ENCODE data around the gene GIPR. TPM values are rescaled to one million over a fixed set of nuclear protein-coding genes. Genes with fewer than 3 reads are reported as not detected.
"Not testable (repeated sequence)": the region's sequence is repeated elsewhere in the genome, so short reads cannot be mapped to it uniquely, and the experiment has no call there.

GIPR gene
- total RNA-seq, 1 experiment from 2014 or later = 0.44 TPM

DNA sequence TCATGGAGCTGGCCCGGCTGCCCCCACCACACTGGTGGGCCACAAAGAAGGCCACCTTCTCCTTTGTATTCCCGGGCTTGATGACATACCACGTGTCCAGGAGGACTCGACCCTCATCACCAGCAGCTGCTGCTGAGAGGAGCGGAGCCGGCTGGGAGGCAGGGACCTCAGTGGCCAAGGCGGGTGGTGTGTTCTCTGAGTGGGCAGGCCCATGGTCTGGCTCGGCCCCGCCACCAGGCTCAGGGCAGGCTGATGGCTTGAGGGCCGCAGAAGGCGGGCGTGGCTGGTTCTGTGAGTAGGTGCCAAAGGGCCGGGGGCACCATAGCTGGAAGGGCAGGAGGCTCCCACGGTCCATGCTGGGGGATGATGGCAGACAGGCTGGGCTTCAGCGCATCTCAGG, 45.1 kb downstream of the GIPR start:
- DNase-seq (ENCODE audit: low read depth) = no peak
- in situ Hi-C loops (cut with HindIII; ENCODE audit: low pct_unique_long_range_greater_than_20kb, low sequenced_read_pairs) = no loop called here

GRCh38 chr19:45715139-45715538, 47.1 kb downstream of the GIPR start:
- DNase-seq (ENCODE audit: low read depth) = no peak
- in situ Hi-C loops (cut with HindIII; ENCODE audit: low pct_unique_long_range_greater_than_20kb, low sequenced_read_pairs) = no loop called here

DNA sequence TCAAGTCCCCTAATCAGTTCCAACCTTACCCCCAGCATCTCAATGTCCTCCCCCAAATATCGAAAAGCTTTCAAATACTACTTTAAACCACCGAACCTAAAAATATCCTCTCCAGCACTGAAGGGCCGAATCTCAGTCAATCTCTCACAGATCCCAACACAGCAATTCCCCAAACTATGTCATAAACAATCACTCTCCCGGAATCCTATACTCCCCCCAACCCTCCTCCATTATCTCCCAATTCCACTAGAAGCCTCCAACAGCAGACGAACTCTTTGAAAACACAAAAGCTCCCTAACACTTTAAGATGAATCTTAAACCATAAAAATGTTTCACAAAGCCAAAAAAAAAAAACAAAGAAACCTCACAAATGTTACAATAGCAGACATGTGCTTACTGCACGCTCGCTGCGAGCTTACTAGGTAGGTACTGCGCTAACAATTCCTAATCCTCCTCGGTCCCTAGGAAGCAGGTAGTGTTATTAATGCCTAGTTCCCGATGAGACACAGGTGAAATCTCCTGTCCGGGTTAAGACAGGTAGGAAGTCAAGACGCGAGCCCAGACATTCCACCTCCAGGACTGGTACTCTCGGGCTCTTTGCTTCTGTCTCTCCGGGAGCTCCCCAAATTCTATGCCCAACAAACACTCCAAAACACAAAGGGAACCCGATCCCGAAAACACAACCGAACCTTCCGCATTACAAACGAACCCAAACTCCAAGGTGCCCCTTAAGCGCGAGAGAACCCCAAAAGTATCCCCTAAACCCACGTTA, 48.5 kb downstream of the GIPR start:
- in situ Hi-C loops (cut with HindIII; ENCODE audit: low pct_unique_long_range_greater_than_20kb, low sequenced_read_pairs) = no loop called here
- DNase-seq (ENCODE audit: low read depth) = peak; percentile 40

GRCh38 chr19:45717131-45717982, 49.3 kb downstream of the GIPR start:
- peak; percentile 100 for DNase-seq (ENCODE audit: low read depth)
- in situ Hi-C loops (cut with HindIII; ENCODE audit: low pct_unique_long_range_greater_than_20kb, low sequenced_read_pairs) = no loop called here

- DNase-seq (ENCODE audit: low read depth) = no peak
- in situ Hi-C loops (cut with HindIII; ENCODE audit: low pct_unique_long_range_greater_than_20kb, low sequenced_read_pairs) = no loop called here
Observed at GRCh38 chr19:45717983-45718650, 50.1 kb downstream of the GIPR start.

- in situ Hi-C loops (cut with HindIII; ENCODE audit: low pct_unique_long_range_greater_than_20kb, low sequenced_read_pairs); DNase-seq (ENCODE audit: low read depth): not testable (repeated sequence)
Observed at GRCh38 chr19:45720065-45720464, 52.0 kb downstream of the GIPR start.

GRCh38 chr19:45728683-45729082, 60.7 kb downstream of the GIPR start:
- DNase-seq (ENCODE audit: low read depth); in situ Hi-C loops (cut with HindIII; ENCODE audit: low pct_unique_long_range_greater_than_20kb, low sequenced_read_pairs): not testable (repeated sequence)

DNA sequence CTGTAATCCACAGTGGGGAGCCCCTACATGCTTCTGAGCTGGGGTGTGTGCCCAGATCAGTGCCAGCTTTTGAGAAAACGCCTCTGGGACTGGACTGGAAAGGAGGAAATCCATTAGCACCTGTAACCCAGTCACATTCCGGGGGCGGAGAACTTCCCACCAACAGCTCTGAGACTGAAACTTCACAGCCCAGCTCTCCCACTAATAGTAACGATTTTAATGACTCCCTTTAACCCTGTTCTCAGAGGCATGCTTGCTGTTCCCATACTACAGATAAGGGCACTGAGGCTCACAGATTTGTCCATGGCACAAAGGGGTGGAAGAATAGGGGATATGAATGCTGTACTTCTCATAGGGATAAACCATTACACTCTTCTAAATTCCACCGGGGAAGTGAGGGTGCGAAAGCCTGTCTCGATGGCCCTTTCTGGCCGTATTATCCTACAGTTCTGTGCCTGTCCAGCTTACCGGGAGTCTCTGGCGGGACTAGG, 61.8 kb downstream of the GIPR start:
- no peak for DNase-seq (ENCODE audit: low read depth)
- in situ Hi-C loops (cut with HindIII; ENCODE audit: low pct_unique_long_range_greater_than_20kb, low sequenced_read_pairs) = no loop called here

DNA sequence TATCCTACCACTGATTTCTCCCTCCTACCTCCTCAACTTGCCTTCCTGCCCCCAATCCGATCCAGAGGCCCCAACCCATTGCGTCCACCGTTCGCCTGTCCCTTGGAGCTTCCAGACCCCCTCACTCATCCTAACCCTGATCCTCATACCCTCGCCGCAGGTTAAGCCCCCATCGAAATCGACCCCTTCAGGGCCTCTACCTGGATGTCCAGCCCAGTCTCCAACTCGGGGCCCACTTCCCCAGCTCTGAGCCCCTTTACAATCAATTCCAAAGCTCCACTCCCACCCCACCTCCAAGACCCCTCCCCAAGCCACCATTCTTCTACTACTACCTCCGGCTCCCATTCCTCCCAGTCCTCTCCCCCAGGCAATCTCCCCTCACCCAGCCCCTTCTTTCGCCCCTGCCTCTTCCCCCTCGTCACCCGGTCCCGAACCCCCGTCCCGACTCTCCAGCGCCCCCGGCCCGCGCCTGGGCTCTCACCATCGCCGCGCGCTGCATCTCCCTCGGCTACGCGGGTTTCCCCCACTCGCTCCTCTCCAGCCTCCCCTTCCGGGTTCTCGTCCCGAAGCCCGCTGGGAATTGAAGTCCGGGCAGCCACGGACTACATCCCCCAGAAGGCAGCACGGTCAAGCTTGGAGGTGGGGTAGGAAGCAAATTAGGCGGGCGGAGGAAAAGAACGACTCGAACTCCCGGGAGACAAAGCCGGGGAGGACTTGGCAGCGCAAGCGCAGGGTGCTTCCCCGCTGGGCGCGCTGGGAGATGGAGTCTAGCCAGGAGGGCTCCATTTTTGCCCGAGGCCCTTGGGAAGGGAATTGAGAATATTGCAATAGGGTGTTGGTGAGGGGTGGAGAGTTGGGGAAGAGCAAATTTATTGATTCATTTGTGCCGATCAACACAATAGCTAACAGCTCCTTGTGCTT, 62.6 kb downstream of the GIPR start, which contains the start of gene FBXO46:
TSS of gene FBXO46 (minus strand) at position 529 of the 921 bp plus-strand sequence. CDS start 17,401 bp downstream, outside the sequence.
- in situ Hi-C loops (cut with HindIII; ENCODE audit: low pct_unique_long_range_greater_than_20kb, low sequenced_read_pairs) = no loop called here
- DNase-seq (ENCODE audit: low read depth) = peak; percentile 100

Other genes with a start within 250 kb of the GIPR start
- gene ERCC1, start 244.3 kb upstream of the GIPR start, total RNA-seq (2014; rRNA removed; shearing (Covaris generic); ENCODE audit: low replicate concordance) = 120 and 165 TPM in 2 replicates
- 2.5 and 3.2 TPM in 2 replicates for gene FOSB, start 200.2 kb upstream of the GIPR start, total RNA-seq (2014; rRNA removed; shearing (Covaris generic); ENCODE audit: low replicate concordance)
- gene RTN2, start 171.2 kb upstream of the GIPR start, total RNA-seq (2014; rRNA removed; shearing (Covaris generic); ENCODE audit: low replicate concordance) = 15.1 and 18.0 TPM in 2 replicates
- 35.2 and 37.5 TPM in 2 replicates for gene PPM1N, start 169.8 kb upstream of the GIPR start, total RNA-seq (2014; rRNA removed; shearing (Covaris generic); ENCODE audit: low replicate concordance)
- 98.9 and 123 TPM in 2 replicates for gene VASP, start 160.7 kb upstream of the GIPR start, total RNA-seq (2014; rRNA removed; shearing (Covaris generic); ENCODE audit: low replicate concordance)
- 9.4 and 14.1 TPM in 2 replicates for gene OPA3, start 83.4 kb upstream of the GIPR start, total RNA-seq (2014; rRNA removed; shearing (Covaris generic); ENCODE audit: low replicate concordance)
- gene GPR4, start 66.0 kb upstream of the GIPR start, total RNA-seq (2014; rRNA removed; shearing (Covaris generic); ENCODE audit: low replicate concordance) = not detected in 2 replicates
- gene EML2, start 28.8 kb upstream of the GIPR start, total RNA-seq (2014; rRNA removed; shearing (Covaris generic); ENCODE audit: low replicate concordance) = 36.2 and 59.8 TPM in 2 replicates
- gene SNRPD2, start 23.7 kb downstream of the GIPR start, total RNA-seq (2014; rRNA removed; shearing (Covaris generic); ENCODE audit: low replicate concordance) = 578 and 718 TPM in 2 replicates
- 31.2 and 35.6 TPM in 2 replicates for gene QPCTL, start 24.4 kb downstream of the GIPR start, total RNA-seq (2014; rRNA removed; shearing (Covaris generic); ENCODE audit: low replicate concordance)
- 21.0 and 22.0 TPM in 2 replicates for gene FBXO46, start 62.7 kb downstream of the GIPR start, total RNA-seq (2014; rRNA removed; shearing (Covaris generic); ENCODE audit: low replicate concordance)
- 0.35 TPM in 1 of 2 replicates, not detected in the other for gene MEIOSIN, start 65.2 kb downstream of the GIPR start, total RNA-seq (2014; rRNA removed; shearing (Covaris generic); ENCODE audit: low replicate concordance)
- 14.3 and 15.2 TPM in 2 replicates for gene SIX5, start 101.0 kb downstream of the GIPR start, total RNA-seq (2014; rRNA removed; shearing (Covaris generic); ENCODE audit: low replicate concordance)
- gene DMPK, start 114.3 kb downstream of the GIPR start, total RNA-seq (2014; rRNA removed; shearing (Covaris generic); ENCODE audit: low replicate concordance) = 4.8 and 9.1 TPM in 2 replicates
- 22.3 and 25.6 TPM in 2 replicates for gene DMWD, start 124.6 kb downstream of the GIPR start, total RNA-seq (2014; rRNA removed; shearing (Covaris generic); ENCODE audit: low replicate concordance)
- gene RSPH6A, start 147.1 kb downstream of the GIPR start, total RNA-seq (2014; rRNA removed; shearing (Covaris generic); ENCODE audit: low replicate concordance) = not detected in 2 replicates
- gene SYMPK, start 194.9 kb downstream of the GIPR start, total RNA-seq (2014; rRNA removed; shearing (Covaris generic); ENCODE audit: low replicate concordance) = 75.2 and 83.9 TPM in 2 replicates
- 0.14 TPM in 1 of 2 replicates, not detected in the other for gene FOXA3, start 196.1 kb downstream of the GIPR start, total RNA-seq (2014; rRNA removed; shearing (Covaris generic); ENCODE audit: low replicate concordance)
- 42.5 and 60.5 TPM in 2 replicates for gene IRF2BP1, start 217.9 kb downstream of the GIPR start, total RNA-seq (2014; rRNA removed; shearing (Covaris generic); ENCODE audit: low replicate concordance)
- 2.4 and 6.0 TPM in 2 replicates for gene MYPOP, start 234.4 kb downstream of the GIPR start, total RNA-seq (2014; rRNA removed; shearing (Covaris generic); ENCODE audit: low replicate concordance)
- not detected in 2 replicates for gene NANOS2, start 246.6 kb downstream of the GIPR start, total RNA-seq (2014; rRNA removed; shearing (Covaris generic); ENCODE audit: low replicate concordance)